C1 segment of cervical spinal cord (tissue), 14 donors: ENCODE results near the gene RASIP1.
"Not testable (repeated sequence)": the region's sequence is repeated elsewhere in the genome, so short reads cannot be mapped to it uniquely, and the experiment has no call there.

Experiments
- DNase-seq, 14 donors: peaks; one replicate each; lab custom pipeline; 2025; lab: John Stamatoyannopoulos, UW

RASIP1 gene, protein sequence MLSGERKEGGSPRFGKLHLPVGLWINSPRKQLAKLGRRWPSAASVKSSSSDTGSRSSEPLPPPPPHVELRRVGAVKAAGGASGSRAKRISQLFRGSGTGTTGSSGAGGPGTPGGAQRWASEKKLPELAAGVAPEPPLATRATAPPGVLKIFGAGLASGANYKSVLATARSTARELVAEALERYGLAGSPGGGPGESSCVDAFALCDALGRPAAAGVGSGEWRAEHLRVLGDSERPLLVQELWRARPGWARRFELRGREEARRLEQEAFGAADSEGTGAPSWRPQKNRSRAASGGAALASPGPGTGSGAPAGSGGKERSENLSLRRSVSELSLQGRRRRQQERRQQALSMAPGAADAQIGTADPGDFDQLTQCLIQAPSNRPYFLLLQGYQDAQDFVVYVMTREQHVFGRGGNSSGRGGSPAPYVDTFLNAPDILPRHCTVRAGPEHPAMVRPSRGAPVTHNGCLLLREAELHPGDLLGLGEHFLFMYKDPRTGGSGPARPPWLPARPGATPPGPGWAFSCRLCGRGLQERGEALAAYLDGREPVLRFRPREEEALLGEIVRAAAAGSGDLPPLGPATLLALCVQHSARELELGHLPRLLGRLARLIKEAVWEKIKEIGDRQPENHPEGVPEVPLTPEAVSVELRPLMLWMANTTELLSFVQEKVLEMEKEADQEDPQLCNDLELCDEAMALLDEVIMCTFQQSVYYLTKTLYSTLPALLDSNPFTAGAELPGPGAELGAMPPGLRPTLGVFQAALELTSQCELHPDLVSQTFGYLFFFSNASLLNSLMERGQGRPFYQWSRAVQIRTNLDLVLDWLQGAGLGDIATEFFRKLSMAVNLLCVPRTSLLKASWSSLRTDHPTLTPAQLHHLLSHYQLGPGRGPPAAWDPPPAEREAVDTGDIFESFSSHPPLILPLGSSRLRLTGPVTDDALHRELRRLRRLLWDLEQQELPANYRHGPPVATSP

DNA sequence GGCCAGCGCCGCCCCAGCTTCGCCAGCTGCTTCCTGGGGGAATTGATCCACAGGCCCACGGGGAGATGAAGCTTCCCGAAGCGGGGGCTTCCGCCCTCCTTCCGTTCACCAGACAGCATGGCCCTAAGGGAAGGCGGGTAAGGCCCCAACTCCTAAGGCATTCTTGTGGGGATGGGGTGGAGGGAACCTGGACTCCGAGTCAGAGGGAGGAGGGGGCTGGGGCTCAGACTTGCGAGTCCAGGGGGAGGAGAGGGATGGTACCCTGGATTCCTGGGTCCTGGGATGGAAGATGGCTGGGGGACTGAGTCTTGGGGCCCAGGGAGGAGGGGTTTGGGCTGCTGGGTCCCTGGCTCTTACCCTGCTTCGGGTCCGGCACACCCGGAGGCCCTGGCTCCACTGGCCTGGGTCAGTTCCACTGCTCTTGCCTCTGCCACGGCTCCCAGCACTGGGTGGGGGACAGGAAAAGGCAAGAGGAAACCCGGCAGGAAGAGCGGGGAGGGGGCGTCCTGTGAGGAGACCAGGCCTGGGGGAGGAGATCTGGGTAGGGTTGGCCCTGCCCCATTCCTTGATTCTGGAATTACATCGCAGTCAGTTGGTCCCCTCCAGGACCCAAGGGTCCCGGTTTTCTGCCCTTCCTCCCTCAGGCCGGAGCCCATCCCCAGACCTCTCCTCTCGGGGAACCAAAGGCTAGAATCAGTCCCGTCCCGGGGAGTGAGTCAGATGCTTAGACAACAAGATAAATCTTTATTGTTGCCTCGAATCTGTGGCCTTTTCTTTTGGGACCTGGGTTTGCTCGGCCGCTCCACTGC, at the start of gene RASIP1:
Gene RASIP1 (minus strand): TSS at position 447 of the 809 bp plus-strand sequence. CDS start 328 bp downstream, at position 119.
- peak in 1 of 14 donors; percentile 48 for DNase-seq

GRCh38 chr19:48787331-48787730, 46.9 kb upstream of the RASIP1 start:
- DNase-seq = not testable (repeated sequence)

- not testable (repeated sequence) for DNase-seq
Measured at GRCh38 chr19:48786422-48786821, 46.0 kb upstream of the RASIP1 start.

DNA sequence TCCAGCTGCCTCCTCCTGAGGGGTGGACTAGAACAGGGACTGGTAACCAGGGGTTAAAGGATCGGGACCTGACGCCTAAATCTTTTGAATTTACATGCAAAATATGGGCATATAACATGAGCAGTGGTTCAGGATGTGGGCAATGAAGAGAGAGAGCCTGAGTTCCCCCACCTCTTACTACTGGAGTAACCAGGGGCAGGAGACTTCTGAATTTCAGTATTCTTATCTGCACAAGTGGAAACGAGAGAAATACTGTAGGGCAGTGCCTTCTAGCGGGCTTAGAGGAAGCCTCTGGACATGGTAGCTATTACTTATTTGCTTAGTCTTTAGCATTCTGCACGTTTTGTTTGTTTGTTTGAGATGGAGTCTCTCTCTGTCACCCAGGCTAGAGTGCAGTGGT, 44.1 kb upstream of the RASIP1 start:
- no peak for DNase-seq

DNA sequence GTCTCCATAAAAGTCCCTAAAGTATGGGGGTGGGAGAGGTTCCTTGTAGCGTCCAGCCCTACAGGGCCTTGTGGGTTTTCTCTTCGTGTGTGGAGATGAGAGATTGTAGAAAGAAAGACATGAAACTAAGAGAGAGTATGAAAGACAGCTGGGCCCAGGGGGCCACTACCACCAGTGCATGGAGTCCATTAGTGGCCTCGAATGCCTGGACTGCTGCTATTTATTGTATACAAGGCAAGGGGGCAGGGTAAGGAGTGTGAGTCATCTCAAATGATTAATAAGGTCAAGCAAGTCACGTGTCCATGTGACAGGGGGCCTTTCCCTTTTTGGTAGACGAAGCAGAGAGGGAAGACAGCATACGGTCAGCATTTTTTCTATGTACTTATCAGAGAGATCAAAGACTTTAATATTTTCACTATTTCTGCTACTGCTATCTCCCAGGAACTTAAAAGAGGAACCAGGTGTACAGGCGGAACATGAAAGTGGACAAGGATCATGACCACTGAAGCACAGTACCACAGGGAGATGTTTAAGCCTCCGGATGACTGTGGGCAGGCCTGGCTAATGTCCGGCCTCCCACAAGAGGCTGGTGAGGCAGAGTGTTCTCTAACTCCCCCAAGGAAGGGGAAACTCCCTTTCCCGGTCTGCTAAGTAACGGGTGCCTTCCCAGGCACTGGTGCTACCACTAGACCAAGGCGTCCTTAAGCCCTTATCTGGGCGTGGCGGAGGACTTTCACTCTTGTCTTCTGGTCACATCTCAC, 40.4 kb upstream of the RASIP1 start:
- peak in 2 of 14 donors; percentile 1 to 3 for DNase-seq

DNA sequence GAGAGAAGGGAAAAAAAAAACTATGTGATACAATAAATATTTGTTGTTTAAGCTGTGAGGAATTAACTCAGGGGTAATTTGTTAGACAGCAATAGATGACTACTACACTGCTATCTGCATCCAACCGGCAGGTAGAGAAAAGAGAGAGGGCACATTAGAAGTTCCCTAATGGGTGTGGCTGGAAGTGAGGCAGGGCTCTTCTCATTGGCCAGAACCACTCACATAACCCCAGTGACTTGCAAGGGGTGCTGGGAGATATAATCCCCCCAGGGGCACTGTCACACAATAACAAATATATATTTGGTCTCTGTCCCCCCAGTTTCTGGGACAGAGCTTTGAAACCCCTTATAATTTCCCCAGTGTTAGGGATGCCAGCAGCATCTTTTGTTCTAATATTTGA, 39.2 kb upstream of the RASIP1 start:
- DNase-seq = no peak

- DNase-seq = no peak
Measured at GRCh38 chr19:48777720-48778119, 37.3 kb upstream of the RASIP1 start.

GRCh38 chr19:48777139-48777538, 36.7 kb upstream of the RASIP1 start:
- DNase-seq = no peak

DNA sequence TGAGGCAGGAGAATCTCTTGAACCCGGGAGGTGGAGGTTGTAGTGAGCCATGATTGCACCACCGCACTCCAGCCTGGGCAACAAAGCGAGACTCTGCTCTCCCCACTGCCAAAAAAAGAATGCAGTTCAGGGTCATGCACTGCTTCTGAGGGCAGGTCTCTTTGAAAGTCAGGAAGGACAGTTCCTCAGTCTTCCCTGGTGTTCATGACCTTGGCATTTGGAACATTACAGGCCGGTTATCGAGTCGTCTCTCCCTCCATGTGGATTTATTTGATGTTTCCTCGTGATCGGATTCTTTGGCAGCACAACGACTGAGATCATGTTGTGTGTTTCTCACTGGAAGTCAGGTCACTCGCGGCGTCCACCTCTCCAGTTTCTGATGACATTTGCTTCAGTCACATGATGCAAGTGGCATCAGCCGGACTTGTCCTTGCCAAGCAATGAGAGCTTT, 32.1 kb upstream of the RASIP1 start:
- no peak for DNase-seq

DNA sequence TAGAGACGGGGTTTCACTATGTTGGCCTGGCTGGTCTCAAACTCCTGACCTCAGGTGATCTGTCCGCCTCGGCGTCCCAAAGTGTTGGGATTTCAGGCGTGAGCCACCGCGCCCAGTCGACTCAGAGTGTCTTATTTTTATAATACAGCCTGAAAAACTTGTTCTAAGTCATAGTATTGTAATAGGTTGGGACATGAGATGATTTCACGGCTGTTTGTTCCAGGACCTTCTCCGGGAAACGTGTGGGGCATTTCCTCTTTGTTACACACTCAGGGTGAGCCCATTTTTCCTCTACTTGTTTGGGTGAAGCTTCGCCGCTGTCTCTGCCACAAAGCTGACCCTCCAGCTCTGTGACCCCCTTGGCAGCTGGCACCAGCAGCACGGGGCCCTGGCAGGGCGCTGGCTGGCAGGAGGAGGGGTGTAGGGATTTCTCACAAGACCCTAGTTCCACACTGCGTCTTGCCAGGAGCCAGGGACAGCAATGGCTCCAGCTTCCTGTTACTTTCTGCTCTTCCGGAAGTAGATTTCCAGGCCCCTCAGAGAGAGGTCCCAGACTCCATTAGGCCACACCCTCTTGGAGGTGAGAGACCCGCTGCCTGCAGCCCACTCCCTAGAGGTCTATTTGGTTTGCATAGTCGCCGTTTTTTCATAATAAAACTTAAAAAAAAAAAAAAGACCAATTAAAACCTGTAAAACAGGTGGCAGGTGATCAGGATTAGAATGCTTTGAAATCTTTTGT, 30.5 kb upstream of the RASIP1 start:
- no peak for DNase-seq

DNA sequence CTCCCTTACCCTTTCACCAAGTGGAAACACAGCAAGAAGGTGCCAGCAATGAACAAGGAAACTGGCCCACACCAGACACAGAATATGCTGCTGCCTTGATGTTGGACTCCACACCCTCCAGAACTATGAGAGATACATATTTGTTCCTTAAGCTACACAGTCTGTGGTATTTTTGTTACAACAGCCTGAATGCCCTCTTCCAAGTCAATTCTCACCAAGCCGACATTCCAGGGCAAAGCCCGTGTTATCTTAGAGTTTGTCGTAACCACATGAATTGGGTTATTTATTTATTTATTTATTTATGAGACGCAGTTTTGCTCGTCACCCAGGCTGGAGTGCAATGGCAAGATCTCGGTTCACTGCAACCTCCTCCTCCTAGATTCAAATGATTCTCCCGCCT, 29.9 kb upstream of the RASIP1 start:
- no peak for DNase-seq

- DNase-seq = no peak
Measured at GRCh38 chr19:48768994-48769713, 28.7 kb upstream of the RASIP1 start.

DNA sequence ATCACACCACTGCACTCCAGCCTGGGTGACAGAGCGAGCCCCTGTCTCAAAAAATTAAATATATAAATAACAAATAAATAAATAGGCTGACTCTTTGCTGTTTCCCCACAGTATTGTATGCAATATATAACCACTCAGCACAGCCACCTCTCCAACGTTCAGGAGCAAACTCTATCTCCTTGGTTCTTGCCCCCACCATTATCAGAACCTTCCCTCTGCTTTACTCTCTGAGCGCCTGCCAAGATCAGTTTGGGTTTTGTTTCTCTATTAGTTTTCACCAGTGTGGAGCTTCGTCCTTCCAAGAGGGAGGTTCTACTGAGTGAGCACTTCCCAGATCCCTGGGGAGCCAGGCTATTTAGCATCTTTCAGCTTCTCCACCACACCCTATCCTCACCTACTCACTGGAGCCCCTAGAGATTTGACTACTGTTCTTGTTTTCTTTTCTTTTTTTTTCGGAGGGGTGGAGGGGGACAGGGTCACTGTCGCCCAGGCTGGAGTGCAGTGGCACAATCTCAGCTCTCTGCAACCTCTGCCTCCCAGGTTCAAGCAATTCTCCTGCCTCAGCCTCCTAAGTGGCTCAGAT, 27.9 kb upstream of the RASIP1 start:
- DNase-seq = not testable (repeated sequence)

- not testable (repeated sequence) for DNase-seq
Measured at GRCh38 chr19:48765816-48766215, 25.4 kb upstream of the RASIP1 start.

DNA sequence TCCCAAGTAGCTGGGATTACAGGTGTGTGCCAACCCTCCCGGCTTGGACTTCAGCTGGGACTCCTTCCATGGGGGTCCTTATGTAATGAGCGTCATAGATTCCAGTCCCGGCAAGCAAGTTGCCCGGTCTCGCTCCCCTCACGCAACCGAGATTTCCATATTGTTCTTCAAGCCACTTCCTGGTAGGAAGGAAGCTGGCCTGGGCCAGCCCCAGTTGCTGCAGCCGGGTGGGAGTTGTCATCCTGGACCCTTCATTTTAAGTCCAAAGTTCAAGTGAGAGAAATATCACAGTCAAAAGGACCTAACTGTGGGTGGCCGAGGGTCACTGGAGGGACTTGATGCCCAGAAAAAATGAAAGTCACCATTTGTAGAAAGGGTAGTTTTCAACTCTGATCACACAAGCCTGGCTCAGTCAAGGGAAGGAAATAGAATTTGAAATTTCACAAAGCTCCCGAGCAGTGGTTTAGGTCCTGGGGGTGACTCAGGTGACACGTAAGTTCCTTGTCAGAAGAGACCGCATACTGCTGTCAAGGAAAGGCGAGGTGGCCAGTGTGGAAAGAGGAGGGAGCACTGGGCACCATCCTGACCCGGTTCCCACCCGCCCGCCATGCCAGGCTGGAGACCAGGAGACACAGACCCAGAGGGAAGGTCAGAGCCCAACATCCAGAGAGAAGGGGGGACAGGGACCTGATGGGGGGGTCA, 20.2 kb upstream of the RASIP1 start:
- DNase-seq = no peak

DNA sequence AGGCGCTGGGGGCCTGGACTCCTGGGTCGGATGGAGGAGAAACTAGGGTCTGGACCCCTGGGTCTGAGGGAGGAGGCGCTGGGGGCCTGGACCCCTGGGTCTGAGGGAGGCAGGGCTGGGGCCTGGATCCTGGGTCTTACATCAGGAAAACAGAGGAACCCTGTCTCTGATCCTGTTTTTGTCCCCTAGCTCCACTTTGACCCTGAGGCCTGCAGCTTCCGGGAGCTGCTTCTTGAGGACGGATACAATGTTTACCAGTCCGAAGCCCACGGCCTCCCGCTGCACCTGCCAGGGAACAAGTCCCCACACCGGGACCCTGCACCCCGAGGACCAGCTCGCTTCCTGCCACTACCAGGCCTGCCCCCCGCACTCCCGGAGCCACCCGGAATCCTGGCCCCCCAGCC, 17.3 kb upstream of the RASIP1 start:
- DNase-seq = no peak

GRCh38 chr19:48757089-48757675, 16.8 kb upstream of the RASIP1 start:
- DNase-seq = no peak

- no peak for DNase-seq
Measured at GRCh38 chr19:48756686-48757085, 16.3 kb upstream of the RASIP1 start.
